HepG2 (cell line): ENCODE measurements around the gene TFAP2E. TPM values are rescaled to one million over a fixed set of nuclear protein-coding genes. Genes with fewer than 3 reads are reported as not detected.

Experiments used
- ARNT2 ChIP-seq: sonication (generic); formaldehyde crosslinking; IDR thresholded peaks from 2 replicates; pipeline ENCODE4 v1.8.0; 2022; ENCODE audit warnings: mild to moderate bottlenecking, low read depth, missing genetic modification reagents, moderate library complexity
- FOSL1 ChIP-seq: sonication (generic); formaldehyde crosslinking; IDR thresholded peaks from 2 replicates; pipeline ENCODE4 v1.9.0; 2021; ENCODE audit warnings: missing genetic modification reagents, borderline replicate concordance
- KMT2A ChIP-seq: sonication (generic); formaldehyde crosslinking; IDR thresholded peaks from 2 replicates; pipeline ENCODE4 v1.4.0; 2020; ENCODE audit warnings: missing genetic modification reagents
- POLR2G ChIP-seq: fragments of 200-400 bp; formaldehyde crosslinking; IDR thresholded peaks from 2 replicates; pipeline ENCODE4 v1.6.1; 2018; ENCODE audit warnings: mild to moderate bottlenecking, low read depth, low read length, moderate library complexity
- SIX4 ChIP-seq: sonication (generic); formaldehyde crosslinking; IDR thresholded peaks from 2 replicates; pipeline ENCODE4 v1.4.0; 2020; ENCODE audit warnings: missing genetic modification reagents
- ZEB1 ChIP-seq: IDR thresholded peaks from 2 replicates; pipeline ENCODE4 v1.6.1; 2012; ENCODE audit warnings: mild to moderate bottlenecking, low read depth, inconsistent platforms; ENCODE audit not compliant: insufficient replicate concordance
- ZNF232 ChIP-seq: sonication (generic); formaldehyde crosslinking; IDR thresholded peaks from 2 replicates; pipeline ENCODE4 v1.4.0; 2020; ENCODE audit warnings: missing genetic modification reagents, borderline replicate concordance
- ZNF263 ChIP-seq: sonication (generic); formaldehyde crosslinking; IDR thresholded peaks from 2 replicates; pipeline ENCODE4 v1.4.0; 2020; ENCODE audit warnings: missing genetic modification reagents
- ZNF484 ChIP-seq: sonication (generic); formaldehyde crosslinking; IDR thresholded peaks from 2 replicates; pipeline ENCODE4 v1.5.1; 2020; ENCODE audit warnings: mild to moderate bottlenecking, low read depth, missing genetic modification reagents, borderline replicate concordance
- ZNF766 ChIP-seq: sonication (generic); formaldehyde crosslinking; IDR thresholded peaks from 2 replicates; pipeline ENCODE4 v1.5.0; 2020; ENCODE audit warnings: missing genetic modification reagents, borderline replicate concordance
- ZNF850 ChIP-seq: sonication (generic); formaldehyde crosslinking; conservative IDR thresholded peaks from 2 replicates; pipeline ENCODE4 v1.9.0; 2021; ENCODE audit warnings: mild to moderate bottlenecking, missing genetic modification reagents
- polyA plus RNA-seq, 8 experiments: library from polyadenylated mRNA; depleted of rRNA in 3 of 8; stranded (reverse) in 7 of 8; unstranded in 1 of 8; fragments of >200 nt; fragmentation: Illumina TruSeq in 4 of 8; extraction: Trizol in 4 of 8; gene quantifications; 2 replicates each; pipeline versions ENCODE4 v1.2.1 to v1.2.3, GENCODE V29; 2011 to 2016; ENCODE audit warnings: low read depth in 4 of 8, missing spikeins in 1 of 8, mixed read lengths in 1 of 8; ENCODE audit not compliant: insufficient read depth in 1 of 8
- total RNA-seq, 5 experiments: library from RNA; depleted of rRNA; stranded (reverse); fragments of >200 nt; fragmentation: Illumina TruSeq; extraction: Trizol; gene quantifications; 2 replicates each; pipeline ENCODE4 v1.2.3, GENCODE V29; 2016; ENCODE audit warnings: low read depth in 1 of 5
- TF ChIP-seq, protein P1 (sequence below): sonication (generic); formaldehyde crosslinking; IDR thresholded peaks from 2 replicates; pipeline ENCODE4 v1.8.1; 2022; ENCODE audit warnings: low read depth, mild to moderate bottlenecking, missing genetic modification reagents
- TF ChIP-seq, protein P2 (sequence below): sonication (generic); formaldehyde crosslinking; IDR thresholded peaks from 2 replicates; pipeline ENCODE4 v1.5.0; 2020; ENCODE audit warnings: missing genetic modification reagents
- TF ChIP-seq, protein P3 (sequence below): sonication (generic); formaldehyde crosslinking; IDR thresholded peaks from 2 replicates; pipeline ENCODE4 v1.4.0; 2020; ENCODE audit warnings: missing genetic modification reagents
- TF ChIP-seq, protein P4 (sequence below): IDR thresholded peaks from 2 replicates; pipeline ENCODE4 v1.6.1; 2016; ENCODE audit warnings: low read depth, borderline replicate concordance
- TF ChIP-seq, protein P5 (sequence below): sonication (generic); formaldehyde crosslinking; IDR thresholded peaks from 2 replicates; pipeline ENCODE4 v1.8.1; 2023; ENCODE audit warnings: mild to moderate bottlenecking, moderate library complexity, missing genetic modification reagents
- TF ChIP-seq, protein P6 (sequence below): sonication (generic); formaldehyde crosslinking; IDR thresholded peaks from 2 replicates; pipeline ENCODE4 v1.4.0; 2020; ENCODE audit warnings: low read depth, mild to moderate bottlenecking, missing genetic modification reagents
- TF ChIP-seq, protein P7 (sequence below): sonication (generic); IDR thresholded peaks from 2 replicates; pipeline ENCODE4 v1.6.1; 2016; ENCODE audit warnings: low read depth, borderline replicate concordance

The TFAP2E gene
- total and polyA plus RNA-seq, 2 of the 13 experiments (the other 11 are each of a cell fraction or from before 2014, with no cell fraction given), result 0.31 to 0.41 TPM

DNA sequence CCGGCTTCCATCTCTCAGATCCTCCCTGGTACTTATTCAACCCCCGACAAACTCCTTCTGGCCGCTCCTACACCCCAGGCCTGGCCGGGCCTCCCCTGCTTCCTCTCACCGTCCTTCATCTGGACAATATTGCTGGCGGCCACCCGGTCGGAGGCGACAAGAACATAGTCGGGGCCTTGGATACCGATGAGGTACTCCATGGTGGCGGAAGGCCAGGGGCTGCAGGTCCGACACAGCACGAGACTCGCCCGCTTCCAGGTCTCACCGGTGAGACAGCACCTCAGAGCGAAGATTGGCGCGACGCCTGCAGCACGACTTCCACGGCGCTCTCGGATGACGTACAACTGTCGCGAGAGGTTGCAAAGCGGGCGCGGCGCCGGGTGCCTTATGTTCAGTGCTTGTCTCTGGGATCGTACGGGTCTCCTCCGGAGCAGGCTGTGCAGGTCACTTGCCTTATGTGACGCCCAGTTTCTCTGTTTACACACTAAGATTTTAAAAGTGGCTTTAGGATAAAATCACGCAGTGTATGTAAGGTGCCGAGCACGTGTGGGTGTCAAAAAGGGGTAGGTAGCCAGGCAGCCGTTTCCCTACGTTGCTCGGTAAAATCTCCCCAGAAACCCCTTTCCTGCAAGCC, 68.2 kb downstream of the TFAP2E start, which contains the start of gene PSMB2 (continued):
- TF ChIP-seq, protein P1, sequence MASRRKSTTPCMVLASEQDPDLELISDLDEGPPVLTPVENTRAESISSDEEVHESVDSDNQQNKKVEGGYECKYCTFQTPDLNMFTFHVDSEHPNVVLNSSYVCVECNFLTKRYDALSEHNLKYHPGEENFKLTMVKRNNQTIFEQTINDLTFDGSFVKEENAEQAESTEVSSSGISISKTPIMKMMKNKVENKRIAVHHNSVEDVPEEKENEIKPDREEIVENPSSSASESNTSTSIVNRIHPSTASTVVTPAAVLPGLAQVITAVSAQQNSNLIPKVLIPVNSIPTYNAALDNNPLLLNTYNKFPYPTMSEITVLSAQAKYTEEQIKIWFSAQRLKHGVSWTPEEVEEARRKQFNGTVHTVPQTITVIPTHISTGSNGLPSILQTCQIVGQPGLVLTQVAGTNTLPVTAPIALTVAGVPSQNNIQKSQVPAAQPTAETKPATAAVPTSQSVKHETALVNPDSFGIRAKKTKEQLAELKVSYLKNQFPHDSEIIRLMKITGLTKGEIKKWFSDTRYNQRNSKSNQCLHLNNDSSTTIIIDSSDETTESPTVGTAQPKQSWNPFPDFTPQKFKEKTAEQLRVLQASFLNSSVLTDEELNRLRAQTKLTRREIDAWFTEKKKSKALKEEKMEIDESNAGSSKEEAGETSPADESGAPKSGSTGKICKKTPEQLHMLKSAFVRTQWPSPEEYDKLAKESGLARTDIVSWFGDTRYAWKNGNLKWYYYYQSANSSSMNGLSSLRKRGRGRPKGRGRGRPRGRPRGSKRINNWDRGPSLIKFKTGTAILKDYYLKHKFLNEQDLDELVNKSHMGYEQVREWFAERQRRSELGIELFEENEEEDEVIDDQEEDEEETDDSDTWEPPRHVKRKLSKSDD (CRISPR knock-in tag), result peak; percentile 72; the same call in 1 of the 2 replicates
- TF ChIP-seq, protein P2, sequence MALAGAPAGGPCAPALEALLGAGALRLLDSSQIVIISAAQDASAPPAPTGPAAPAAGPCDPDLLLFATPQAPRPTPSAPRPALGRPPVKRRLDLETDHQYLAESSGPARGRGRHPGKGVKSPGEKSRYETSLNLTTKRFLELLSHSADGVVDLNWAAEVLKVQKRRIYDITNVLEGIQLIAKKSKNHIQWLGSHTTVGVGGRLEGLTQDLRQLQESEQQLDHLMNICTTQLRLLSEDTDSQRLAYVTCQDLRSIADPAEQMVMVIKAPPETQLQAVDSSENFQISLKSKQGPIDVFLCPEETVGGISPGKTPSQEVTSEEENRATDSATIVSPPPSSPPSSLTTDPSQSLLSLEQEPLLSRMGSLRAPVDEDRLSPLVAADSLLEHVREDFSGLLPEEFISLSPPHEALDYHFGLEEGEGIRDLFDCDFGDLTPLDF (CRISPR knock-in tag), result peak; percentile 83
- TF ChIP-seq ZNF484 (CRISPR knock-in tag) (no peak), ZNF232 (0 out of 2 replicates have a peak, but pooled peaks have one; percentile 73), ZEB1 (peak; percentile 35), FOSL1 (CRISPR knock-in tag) (no peak), ZNF263 (0 out of 2 replicates have a peak, but pooled peaks have one; percentile 42), ARNT2 (CRISPR knock-in tag) (peak; percentile 95; the same call in 1 of the 2 replicates), SIX4 (peak; percentile 44; the same call in 1 of the 2 replicates), POLR2G (peak; percentile 96), KMT2A (CRISPR knock-in tag) (peak; percentile 95), ZNF850 (CRISPR knock-in tag) (no peak), ZNF766 (CRISPR knock-in tag) (0 out of 2 replicates have a peak, but pooled peaks have one; percentile 56)
- TF ChIP-seq, protein P3, sequence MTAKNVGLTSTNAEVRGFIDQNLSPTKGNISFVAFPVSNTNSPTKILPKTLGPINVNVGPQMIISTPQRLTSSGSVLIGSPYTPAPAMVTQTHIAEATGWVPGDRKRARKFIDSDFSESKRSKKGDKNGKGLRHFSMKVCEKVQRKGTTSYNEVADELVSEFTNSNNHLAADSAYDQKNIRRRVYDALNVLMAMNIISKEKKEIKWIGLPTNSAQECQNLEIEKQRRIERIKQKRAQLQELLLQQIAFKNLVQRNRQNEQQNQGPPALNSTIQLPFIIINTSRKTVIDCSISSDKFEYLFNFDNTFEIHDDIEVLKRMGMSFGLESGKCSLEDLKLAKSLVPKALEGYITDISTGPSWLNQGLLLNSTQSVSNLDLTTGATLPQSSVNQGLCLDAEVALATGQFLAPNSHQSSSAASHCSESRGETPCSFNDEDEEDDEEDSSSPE (CRISPR knock-in tag), result peak; percentile 89
- TF ChIP-seq, protein P4, sequence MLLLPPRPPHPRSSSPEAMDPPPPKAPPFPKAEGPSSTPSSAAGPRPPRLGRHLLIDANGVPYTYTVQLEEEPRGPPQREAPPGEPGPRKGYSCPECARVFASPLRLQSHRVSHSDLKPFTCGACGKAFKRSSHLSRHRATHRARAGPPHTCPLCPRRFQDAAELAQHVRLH, result peak; percentile 67; the same call in 1 of the 2 replicates
- TF ChIP-seq, protein P5, sequence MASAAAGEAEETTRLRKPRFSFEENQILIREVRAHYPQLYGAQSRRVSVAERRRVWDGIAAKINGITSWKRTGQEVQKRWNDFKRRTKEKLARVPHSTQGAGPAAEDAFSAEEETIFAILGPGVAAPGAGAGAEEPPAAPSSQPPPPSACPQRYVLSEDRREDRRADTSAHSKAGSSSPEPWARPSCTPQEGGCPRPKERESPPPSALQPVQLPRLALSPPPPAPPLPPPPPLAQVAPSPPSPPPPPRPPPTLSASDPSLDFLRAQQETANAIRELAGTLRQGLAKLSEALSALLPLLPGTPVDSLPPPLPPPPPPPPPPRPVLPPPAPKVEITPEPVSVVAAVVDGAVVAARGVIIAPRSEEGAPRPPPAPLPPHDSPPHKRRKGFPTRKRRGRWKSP (CRISPR knock-in tag), result 0 out of 2 replicates have a peak, but pooled peaks have one; percentile 19
- TF ChIP-seq, protein P6, sequence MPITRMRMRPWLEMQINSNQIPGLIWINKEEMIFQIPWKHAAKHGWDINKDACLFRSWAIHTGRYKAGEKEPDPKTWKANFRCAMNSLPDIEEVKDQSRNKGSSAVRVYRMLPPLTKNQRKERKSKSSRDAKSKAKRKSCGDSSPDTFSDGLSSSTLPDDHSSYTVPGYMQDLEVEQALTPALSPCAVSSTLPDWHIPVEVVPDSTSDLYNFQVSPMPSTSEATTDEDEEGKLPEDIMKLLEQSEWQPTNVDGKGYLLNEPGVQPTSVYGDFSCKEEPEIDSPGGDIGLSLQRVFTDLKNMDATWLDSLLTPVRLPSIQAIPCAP, result 0 out of 2 replicates have a peak, but pooled peaks have one; percentile 42
- TF ChIP-seq, protein P7, sequence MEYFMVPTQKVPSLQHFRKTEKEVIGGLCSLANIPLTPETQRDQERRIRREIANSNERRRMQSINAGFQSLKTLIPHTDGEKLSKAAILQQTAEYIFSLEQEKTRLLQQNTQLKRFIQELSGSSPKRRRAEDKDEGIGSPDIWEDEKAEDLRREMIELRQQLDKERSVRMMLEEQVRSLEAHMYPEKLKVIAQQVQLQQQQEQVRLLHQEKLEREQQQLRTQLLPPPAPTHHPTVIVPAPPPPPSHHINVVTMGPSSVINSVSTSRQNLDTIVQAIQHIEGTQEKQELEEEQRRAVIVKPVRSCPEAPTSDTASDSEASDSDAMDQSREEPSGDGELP, result peak; percentile 42; the same call in 1 of the 2 replicates
